Thyroid gland (tissue), 4 donors: ENCODE data around the gene CPA3.

Source experiments
- POLR2A ChIP-seq, 2 donors: fragments of 450-650 bp; IDR thresholded peaks; one replicate each; pipeline ENCODE4 v1.6.1; 2017; ENCODE audit warnings: antibody characterized with exemption in 2 of 2, mild to moderate bottlenecking in 2 of 2, moderate library complexity in 1 of 2
- TF ChIP-seq, protein P1 (sequence below), 6 experiments: fragments of 200-600 bp in 3 of 6; fragments of 450-650 bp in 3 of 6; sonication (generic) in 3 of 6; IDR thresholded peaks; one replicate each; pipeline ENCODE4 v1.5.1; 2016 to 2019; ENCODE audit warnings: antibody characterized with exemption in 6 of 6, mild to moderate bottlenecking in 2 of 6, inconsistent platforms in 1 of 6, moderate library complexity in 1 of 6

GRCh38 chr3:148938936-148939335, 73.8 kb downstream of the CPA3 start:
- TF ChIP-seq, protein P1, sequence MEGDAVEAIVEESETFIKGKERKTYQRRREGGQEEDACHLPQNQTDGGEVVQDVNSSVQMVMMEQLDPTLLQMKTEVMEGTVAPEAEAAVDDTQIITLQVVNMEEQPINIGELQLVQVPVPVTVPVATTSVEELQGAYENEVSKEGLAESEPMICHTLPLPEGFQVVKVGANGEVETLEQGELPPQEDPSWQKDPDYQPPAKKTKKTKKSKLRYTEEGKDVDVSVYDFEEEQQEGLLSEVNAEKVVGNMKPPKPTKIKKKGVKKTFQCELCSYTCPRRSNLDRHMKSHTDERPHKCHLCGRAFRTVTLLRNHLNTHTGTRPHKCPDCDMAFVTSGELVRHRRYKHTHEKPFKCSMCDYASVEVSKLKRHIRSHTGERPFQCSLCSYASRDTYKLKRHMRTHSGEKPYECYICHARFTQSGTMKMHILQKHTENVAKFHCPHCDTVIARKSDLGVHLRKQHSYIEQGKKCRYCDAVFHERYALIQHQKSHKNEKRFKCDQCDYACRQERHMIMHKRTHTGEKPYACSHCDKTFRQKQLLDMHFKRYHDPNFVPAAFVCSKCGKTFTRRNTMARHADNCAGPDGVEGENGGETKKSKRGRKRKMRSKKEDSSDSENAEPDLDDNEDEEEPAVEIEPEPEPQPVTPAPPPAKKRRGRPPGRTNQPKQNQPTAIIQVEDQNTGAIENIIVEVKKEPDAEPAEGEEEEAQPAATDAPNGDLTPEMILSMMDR (IDR thresholded peaks at IDR 0.05) = no peak
- TF ChIP-seq POLR2A (IDR thresholded peaks at IDR 0.05) = no peak
